ENCODE results near the gene UNC13B.
"Not testable (repeated sequence)": the region's sequence is repeated elsewhere in the genome, so short reads cannot be mapped to it uniquely, and the experiment has no call there.

UNC13B gene

DNA sequence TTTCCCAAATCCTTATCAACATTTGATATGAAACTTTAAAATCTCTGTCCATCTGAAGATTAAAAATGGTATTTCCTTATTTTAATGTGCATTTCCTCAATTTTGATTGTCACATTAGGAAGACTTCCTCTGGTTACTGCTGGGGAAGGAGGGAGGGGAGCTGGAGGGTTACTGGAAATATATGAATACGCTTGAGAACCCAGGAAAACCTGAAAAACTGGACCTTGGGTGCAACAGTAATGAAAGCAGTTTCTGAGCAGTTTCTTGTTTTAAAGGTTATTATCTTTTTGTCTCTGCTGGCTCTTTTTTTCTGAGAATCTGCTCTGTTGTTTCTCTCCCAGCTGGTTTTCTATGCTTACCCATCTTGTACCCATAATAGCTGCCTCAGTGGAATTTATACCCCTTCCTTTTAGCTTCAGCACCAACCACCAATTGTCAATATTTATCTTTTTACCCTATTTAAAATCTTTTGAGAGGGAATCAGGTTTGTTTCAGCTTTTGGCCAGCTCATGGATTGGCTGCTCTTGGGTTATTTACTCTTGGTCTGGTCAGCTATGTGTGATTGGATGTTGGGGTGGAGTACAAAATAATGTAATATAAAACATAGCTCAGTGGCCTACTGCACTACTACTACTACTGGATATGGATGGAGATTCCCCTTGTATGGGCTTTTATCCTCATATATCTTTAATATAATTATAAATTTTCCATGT, 67.4 kb downstream of the UNC13B start:
- no peak for DNase-seq

DNA sequence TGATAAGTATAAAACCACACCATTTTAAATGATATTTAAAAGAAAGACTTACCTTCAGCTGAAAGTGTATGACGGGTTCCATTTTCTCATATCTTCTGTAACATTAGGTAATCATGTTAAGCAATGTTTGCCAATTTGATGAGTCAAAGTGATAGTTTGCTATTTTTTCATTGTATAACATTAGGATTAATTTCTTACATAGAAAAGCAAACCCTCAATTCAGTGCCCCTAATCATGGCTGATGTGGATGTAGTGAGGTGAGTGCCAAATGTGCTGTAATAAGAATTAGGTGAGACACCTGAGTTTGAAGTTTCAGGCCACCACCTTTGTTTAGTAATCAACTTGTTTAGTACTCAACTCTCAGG, 68.0 kb downstream of the UNC13B start:
- DNase-seq, result no peak

GRCh38 chr9:35232867-35233544, 71.2 kb downstream of the UNC13B start:
- no peak for DNase-seq

DNA sequence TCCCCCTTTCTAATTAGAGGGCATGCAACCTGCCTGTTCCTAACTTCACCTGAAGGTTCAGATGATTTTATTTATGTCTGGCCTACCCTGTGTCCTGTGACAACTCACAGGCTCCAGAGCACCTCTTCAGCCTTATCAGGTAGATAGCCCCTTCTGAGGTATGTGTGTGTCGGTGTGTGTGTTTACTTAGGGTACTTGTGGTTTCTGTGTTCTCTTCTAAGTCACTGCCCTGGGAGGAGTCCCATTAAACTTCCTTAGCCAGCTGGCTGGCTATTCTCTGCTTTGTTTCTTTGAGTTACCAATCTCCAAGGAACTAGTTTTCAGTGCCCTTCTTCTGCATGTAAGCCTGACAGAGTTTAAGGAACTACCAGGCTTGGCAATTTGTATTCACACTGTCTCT, 74.9 kb downstream of the UNC13B start:
- no peak for DNase-seq

- DNase-seq, result no peak
These were observed 75.5 kb downstream of the UNC13B start for GRCh38 chr9:35237311-35237710.

DNA sequence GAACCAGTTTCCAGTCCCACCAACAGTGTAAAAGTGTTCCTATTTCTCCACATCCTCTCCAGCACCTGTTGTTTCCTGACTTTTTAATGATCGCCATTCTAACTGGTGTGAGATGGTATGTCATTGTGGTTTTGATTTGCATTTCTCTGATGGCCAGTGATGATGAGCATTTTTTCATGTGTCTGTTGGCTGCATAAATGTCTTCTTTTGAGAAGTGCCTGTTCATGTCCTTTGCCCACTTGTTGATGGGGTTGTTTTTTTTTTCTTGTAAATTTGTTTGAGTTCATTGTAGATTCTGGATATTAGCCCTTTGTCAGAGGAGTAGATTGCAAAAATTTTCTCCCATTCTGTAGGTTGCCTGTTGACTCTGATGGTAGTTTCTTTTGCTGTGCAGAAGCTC, 84.1 kb downstream of the UNC13B start:
- not testable (repeated sequence) for DNase-seq

- DNase-seq, result no peak
These were observed 91.3 kb downstream of the UNC13B start for GRCh38 chr9:35253075-35253474.

GRCh38 chr9:35254237-35254636, 92.4 kb downstream of the UNC13B start:
- no peak for DNase-seq

- DNase-seq, result no peak
These were observed 93.4 kb downstream of the UNC13B start for GRCh38 chr9:35254984-35255857.

DNA sequence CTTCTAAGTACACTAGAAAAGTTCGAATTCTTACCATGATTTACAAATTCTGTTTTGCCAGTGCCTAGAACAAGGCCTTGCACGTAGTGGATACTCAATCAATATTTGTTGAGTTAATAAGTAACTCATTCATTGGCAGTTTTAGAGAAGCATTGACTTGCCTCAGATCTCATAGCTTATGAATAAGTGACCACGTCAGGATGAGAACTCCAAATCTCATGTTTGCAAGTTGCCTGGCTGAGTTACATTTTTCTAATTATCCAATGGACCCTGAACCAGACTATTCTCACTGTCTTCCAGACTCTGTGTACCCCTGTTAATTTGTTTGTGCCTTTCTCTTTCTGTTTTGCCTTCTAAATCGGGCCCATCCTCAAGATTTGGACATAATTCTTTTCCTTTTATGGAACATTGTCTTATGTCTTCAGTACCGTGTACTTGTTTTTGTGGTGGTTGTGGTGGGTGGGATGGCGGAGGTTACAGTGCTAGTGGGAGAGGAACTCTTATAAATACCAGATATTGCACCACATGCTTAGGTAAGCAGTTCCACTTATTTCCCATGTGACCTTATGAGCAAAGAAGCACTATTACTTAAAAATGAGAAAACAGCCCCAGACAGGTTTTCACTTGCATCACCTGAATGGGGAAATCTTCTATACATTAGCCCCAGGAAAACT, 96.3 kb downstream of the UNC13B start:
- DNase-seq, result no peak

- DNase-seq, result peak; percentile 53
These were observed 97.1 kb downstream of the UNC13B start for GRCh38 chr9:35258660-35259474.

GRCh38 chr9:35260186-35260585, 98.4 kb downstream of the UNC13B start:
- no peak for DNase-seq

- DNase-seq, result no peak
These were observed 100.3 kb downstream of the UNC13B start for GRCh38 chr9:35262064-35262463.

DNA sequence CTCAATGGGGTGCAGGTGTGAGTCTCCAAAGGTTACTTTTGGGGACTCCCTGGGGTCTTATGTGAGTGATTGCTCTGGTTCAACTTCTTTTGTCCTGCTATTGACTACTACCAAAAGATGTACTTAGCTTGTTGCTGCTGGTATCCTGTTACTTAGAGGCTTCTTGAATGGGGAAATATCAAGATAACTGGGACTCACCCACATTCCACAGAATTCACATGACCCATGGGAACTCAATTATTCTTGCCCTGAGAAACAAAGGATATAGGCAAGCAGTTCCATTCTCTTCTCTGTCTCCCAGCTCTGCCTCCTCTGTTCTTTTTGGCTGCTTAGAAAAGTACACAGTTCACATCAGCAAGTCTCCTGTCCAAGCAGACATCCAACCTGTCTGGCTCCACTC, 105.9 kb downstream of the UNC13B start:
- no peak for DNase-seq

DNA sequence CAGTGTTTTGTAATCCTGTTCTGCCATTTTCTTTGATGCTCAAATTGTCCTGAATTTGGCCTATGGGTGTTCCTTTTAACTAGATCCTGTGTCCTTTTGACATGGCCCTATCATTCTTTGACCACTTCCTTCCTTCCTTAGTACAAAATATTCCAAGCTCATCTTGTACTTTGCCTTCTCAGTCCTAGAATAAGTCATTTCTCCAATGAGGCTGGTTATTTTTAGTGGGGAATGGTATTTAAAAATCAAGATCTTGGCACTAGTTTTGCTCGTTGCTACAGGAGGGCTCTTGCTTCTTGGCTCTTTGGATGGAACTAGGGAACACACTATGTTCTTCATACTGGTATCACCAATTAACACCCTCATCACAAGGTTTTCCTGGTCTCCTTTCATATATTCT, 108.1 kb downstream of the UNC13B start:
- no peak for DNase-seq

- no peak for DNase-seq
These were observed 109.8 kb downstream of the UNC13B start for GRCh38 chr9:35271637-35272036.

GRCh38 chr9:35272989-35273388, 111.2 kb downstream of the UNC13B start:
- DNase-seq, result no peak

- no peak for DNase-seq
These were observed 111.8 kb downstream of the UNC13B start for GRCh38 chr9:35273591-35273990.

- no peak for DNase-seq
These were observed 113.2 kb downstream of the UNC13B start for GRCh38 chr9:35274993-35275392.

GRCh38 chr9:35277171-35277520, 115.3 kb downstream of the UNC13B start:
- DNase-seq, result no peak

- no peak for DNase-seq
These were observed 116.0 kb downstream of the UNC13B start for GRCh38 chr9:35277628-35278359.

- DNase-seq, result no peak
These were observed 118.1 kb downstream of the UNC13B start for GRCh38 chr9:35279946-35280345.

Data from NCI-H1436 (cell line).